ENCODE measurements around the gene KMT5B. TPM values are rescaled to one million over a fixed set of nuclear protein-coding genes. Genes with fewer than 3 reads are reported as not detected.

Gene KMT5B
- total RNA-seq, 2 donors from 2014 or later: 20.7 to 29.8 TPM

DNA sequence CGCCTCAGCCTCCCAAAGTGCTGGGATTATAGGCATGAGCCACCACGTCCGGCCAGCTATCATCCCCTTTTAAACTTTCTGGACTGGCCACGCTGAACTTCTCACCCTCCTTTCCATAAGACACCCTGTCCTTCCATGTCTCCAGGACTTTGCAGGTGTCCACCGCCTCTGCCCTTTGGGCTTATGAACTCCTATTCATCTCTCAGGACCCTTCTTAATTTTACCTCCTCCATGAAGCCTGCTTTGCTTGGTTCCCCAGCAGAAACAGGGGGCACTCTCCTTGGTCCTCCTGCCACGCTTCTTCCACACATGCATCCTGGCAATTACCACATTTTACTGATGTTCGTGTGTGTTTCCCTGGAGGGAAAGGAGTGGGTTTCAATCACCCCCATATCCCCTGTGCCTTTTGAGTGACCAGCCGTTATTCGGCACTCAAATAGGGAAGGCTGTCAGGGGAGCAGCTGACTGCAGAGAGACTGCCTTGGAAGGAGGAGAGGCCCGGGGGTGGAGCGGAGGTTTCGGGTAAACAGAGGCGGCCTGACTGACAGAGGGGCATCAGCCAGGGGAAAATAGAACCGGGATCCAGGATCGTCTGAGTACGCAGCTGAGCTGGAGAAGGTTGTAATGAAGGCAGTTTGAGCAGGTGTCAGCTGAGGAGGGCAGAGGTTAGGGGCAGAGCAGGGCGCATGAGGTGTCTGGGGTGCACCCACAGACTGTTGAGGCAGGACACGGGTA, 64.9 kb downstream of the KMT5B start:
- Histone ChIP-seq H3K36me3 (no peaks in the 10 kb centered on the region), H3K27me3 (replicated peaks; ENCODE audit: insufficient read depth) (no peaks in the 10 kb centered on the region), H3K4me3 (no peak overlapping the region), H3K27ac (no peak overlapping the region), H3K9me3 (no peaks in the 10 kb centered on the region), H3K4me1 (ENCODE audit: control insufficient read depth in 1 of 2, low read depth in 2 of 2) (peaks cover 0 to 13% of the 10 kb centered on the region in 2 donors)
- no peak for ATAC-seq (ENCODE audit: insufficient number of reproducible peaks, low FRiP score, low read depth)
- no peak for DNase-seq (ENCODE audit: low spot score)
- TF ChIP-seq, protein P1, sequence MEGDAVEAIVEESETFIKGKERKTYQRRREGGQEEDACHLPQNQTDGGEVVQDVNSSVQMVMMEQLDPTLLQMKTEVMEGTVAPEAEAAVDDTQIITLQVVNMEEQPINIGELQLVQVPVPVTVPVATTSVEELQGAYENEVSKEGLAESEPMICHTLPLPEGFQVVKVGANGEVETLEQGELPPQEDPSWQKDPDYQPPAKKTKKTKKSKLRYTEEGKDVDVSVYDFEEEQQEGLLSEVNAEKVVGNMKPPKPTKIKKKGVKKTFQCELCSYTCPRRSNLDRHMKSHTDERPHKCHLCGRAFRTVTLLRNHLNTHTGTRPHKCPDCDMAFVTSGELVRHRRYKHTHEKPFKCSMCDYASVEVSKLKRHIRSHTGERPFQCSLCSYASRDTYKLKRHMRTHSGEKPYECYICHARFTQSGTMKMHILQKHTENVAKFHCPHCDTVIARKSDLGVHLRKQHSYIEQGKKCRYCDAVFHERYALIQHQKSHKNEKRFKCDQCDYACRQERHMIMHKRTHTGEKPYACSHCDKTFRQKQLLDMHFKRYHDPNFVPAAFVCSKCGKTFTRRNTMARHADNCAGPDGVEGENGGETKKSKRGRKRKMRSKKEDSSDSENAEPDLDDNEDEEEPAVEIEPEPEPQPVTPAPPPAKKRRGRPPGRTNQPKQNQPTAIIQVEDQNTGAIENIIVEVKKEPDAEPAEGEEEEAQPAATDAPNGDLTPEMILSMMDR (IDR thresholded peaks at IDR 0.05): no peak

- no peak overlapping the region for H3K4me3 ChIP-seq
- H3K27me3 ChIP-seq (replicated peaks; ENCODE audit: insufficient read depth): no peaks in the 10 kb centered on the region
- no peak for ATAC-seq (ENCODE audit: insufficient number of reproducible peaks, low FRiP score, low read depth)
- TF ChIP-seq, protein P1 (IDR thresholded peaks at IDR 0.05): no peak
- H3K4me1 ChIP-seq (ENCODE audit: control insufficient read depth in 1 of 2, low read depth in 2 of 2): peaks cover 0 to 13% of the 10 kb centered on the region in 2 donors
- no peak for DNase-seq (ENCODE audit: low spot score)
- H3K27ac ChIP-seq: no peak overlapping the region
- H3K36me3 ChIP-seq: no peaks in the 10 kb centered on the region
- H3K9me3 ChIP-seq: no peaks in the 10 kb centered on the region
These were observed 66.2 kb downstream of the KMT5B start for GRCh38 chr11:68146704-68147474.

GRCh38 chr11:68146010-68146540, 67.0 kb downstream of the KMT5B start:
- ATAC-seq (ENCODE audit: insufficient number of reproducible peaks, low FRiP score, low read depth): no peak
- H3K4me3 ChIP-seq: no peak overlapping the region
- TF ChIP-seq, protein P1 (IDR thresholded peaks at IDR 0.05): no peak

DNA sequence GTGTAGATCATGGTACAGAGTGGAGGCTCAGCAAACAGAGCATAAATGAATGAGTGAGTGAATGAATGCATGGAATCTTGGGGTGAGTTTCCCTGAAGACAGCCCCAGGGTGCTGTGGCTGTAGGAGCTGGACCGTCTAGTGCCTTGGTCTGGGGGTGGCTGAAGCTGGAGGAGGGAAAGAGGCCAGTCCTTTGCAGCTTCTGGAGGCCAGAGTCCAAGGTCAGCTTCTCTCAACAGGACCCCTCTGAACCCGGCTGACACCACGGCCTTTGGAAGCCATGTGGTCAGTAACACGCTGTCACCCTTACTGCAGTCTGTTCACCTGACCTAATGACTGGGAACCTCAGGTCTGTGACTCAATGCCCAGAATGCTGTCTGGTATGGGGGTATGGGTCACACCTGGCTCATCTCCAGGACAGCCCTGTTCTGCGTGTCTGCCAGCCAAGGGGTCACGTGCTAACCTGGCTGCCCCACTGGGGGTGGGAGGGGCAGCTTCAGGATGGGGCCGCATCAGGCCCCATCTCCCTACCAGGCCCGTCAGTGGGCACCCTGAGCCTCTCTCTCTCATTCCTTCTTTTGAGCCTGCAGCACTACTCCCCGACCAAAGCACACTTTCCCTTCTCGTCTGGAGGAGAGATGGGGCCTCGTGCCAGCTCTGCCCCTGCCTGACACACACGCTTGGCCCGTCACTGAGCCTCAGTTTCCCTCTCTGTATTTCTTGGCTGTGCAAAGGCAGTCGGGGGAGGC, 67.8 kb downstream of the KMT5B start:
- H3K4me3 ChIP-seq: no peak overlapping the region
- H3K27ac ChIP-seq: no peak overlapping the region
- no peaks in the 10 kb centered on the region for H3K36me3 ChIP-seq
- H3K27me3 ChIP-seq (replicated peaks; ENCODE audit: insufficient read depth): no peaks in the 10 kb centered on the region
- no peak for DNase-seq (ENCODE audit: low spot score)
- no peaks in the 10 kb centered on the region for H3K9me3 ChIP-seq
- TF ChIP-seq, protein P1 (IDR thresholded peaks at IDR 0.05): no peak
- peaks cover 0 to 13% of the 10 kb centered on the region in 2 donors for H3K4me1 ChIP-seq (ENCODE audit: control insufficient read depth in 1 of 2, low read depth in 2 of 2)
- no peak for ATAC-seq (ENCODE audit: insufficient number of reproducible peaks, low FRiP score, low read depth)

More at GRCh38 chr11:68146010-68146540, 67.0 kb downstream of the KMT5B start:
- no peaks in the 10 kb centered on the region for H3K36me3 ChIP-seq
- no peak for DNase-seq (ENCODE audit: low spot score)
- H3K9me3 ChIP-seq: no peaks in the 10 kb centered on the region
- H3K27ac ChIP-seq: no peak overlapping the region
- H3K27me3 ChIP-seq (replicated peaks; ENCODE audit: insufficient read depth): no peaks in the 10 kb centered on the region
- H3K4me1 ChIP-seq (ENCODE audit: control insufficient read depth in 1 of 2, low read depth in 2 of 2): peaks cover 0 to 13% of the 10 kb centered on the region in 2 donors

Data from thoracic aorta (tissue), 2 donors.